Mesendoderm (in vitro differentiated cells): ENCODE data around the gene TCL1A.

ENCODE experiments used
- DNase-seq: peaks from one replicate; pipeline ENCODE4 v3.0.0; 2013
- H2AK5ac ChIP-seq: 2 replicates; pipeline ENCODE4 v1.6.1; 2013; ENCODE audit warnings: low read length, inconsistent platforms
- H2BK120ac ChIP-seq: 2 replicates; pipeline ENCODE4 v1.6.1; 2013; ENCODE audit warnings: low read depth, mild to moderate bottlenecking, low read length, moderate library complexity, mixed read lengths
- H2BK15ac ChIP-seq: replicated peaks from 2 replicates; pipeline ENCODE4 v1.6.1; 2013; ENCODE audit warnings: low read depth, mild to moderate bottlenecking, moderate library complexity
- H2BK5ac ChIP-seq: 2 replicates; pipeline ENCODE4 v1.6.1; 2013; ENCODE audit warnings: low read length, inconsistent platforms
- H3K18ac ChIP-seq: 2 replicates; pipeline ENCODE4 v1.6.1; 2013; ENCODE audit warnings: mild to moderate bottlenecking, low read length, mixed read lengths
- H3K23ac ChIP-seq: one replicate; pipeline ENCODE4 v1.6.1; 2013; ENCODE audit warnings: low read length
- H3K27ac ChIP-seq: 2 replicates; pipeline ENCODE4 v1.5.1; 2013; ENCODE audit warnings: low read depth, mild to moderate bottlenecking, inconsistent platforms, low read length, moderate library complexity
- H3K27me3 ChIP-seq: 2 replicates; pipeline ENCODE4 v1.6.1; 2013; ENCODE audit warnings: low read length, control low read depth, mild to moderate bottlenecking, inconsistent platforms; ENCODE audit not compliant: insufficient read depth, poor library complexity
- H3K36me3 ChIP-seq: 2 replicates; pipeline ENCODE4 v1.6.1; 2013; ENCODE audit warnings: low read length, inconsistent platforms; ENCODE audit not compliant: control insufficient read depth, insufficient read depth
- H3K4ac ChIP-seq: one replicate; pipeline ENCODE4 v1.6.1; 2013; ENCODE audit warnings: low read depth, mild to moderate bottlenecking, low read length, moderate library complexity
- H3K4me1 ChIP-seq: 2 replicates; pipeline ENCODE4 v1.6.1; 2013; ENCODE audit warnings: low read depth, low read length, inconsistent platforms; ENCODE audit not compliant: control insufficient read depth
- H3K4me2 ChIP-seq: 2 replicates; pipeline ENCODE4 v1.6.1; 2013; ENCODE audit warnings: low read length
- H3K4me3 ChIP-seq: 2 replicates; pipeline ENCODE4 v1.5.1; 2013; ENCODE audit warnings: mild to moderate bottlenecking, low read length
- H3K56ac ChIP-seq: one replicate; pipeline ENCODE4 v1.6.1; 2013; ENCODE audit warnings: low read length
- H3K79me1 ChIP-seq: 2 replicates; pipeline ENCODE4 v1.6.1; 2013; ENCODE audit warnings: low read length, inconsistent platforms
- H3K79me2 ChIP-seq: 2 replicates; pipeline ENCODE4 v1.6.1; 2013; ENCODE audit warnings: mild to moderate bottlenecking, low read length; ENCODE audit not compliant: control insufficient read depth, insufficient read depth
- H3K9ac ChIP-seq: 2 replicates; pipeline ENCODE4 v1.6.1; 2013; ENCODE audit warnings: low read length, inconsistent platforms
- H4K5ac ChIP-seq: one replicate; pipeline ENCODE4 v1.6.1; 2013; ENCODE audit warnings: low read length
- H4K8ac ChIP-seq: one replicate; pipeline ENCODE4 v1.6.1; 2013; ENCODE audit warnings: low read depth, mild to moderate bottlenecking, control low read depth, low read length, moderate library complexity
- WGBS: extraction: QIAGEN DNeasy Blood & Tissue Kit; methylation state at CpG from one replicate; pipeline ENCODE4 v1.1.7; 2013; ENCODE audit warnings: low lambda C conversion rate, missing lambda C conversion rate; ENCODE audit not compliant: insufficient coverage; ENCODE audit errors: extremely low coverage; 5-methylcytosine and 5-hydroxymethylcytosine counted together

TCL1A gene

GRCh38 chr14:95696741-95697140, 17.2 kb downstream of the TCL1A start:
- no CpG with 5 or more reads among the region's 15 CpGs for WGBS
- H3K23ac ChIP-seq, result no peak overlapping the region

GRCh38 chr14:95695913-95696312, 18.0 kb downstream of the TCL1A start:
- H2AK5ac ChIP-seq, result no peak overlapping the region
- H3K18ac ChIP-seq, result no peak overlapping the region
- no peaks in the 10 kb centered on the region for H3K79me2 ChIP-seq
- no peak overlapping the region for H3K23ac ChIP-seq
- no CpG with 5 or more reads among the region's 5 CpGs for WGBS
- H3K27me3 ChIP-seq, result no peaks in the 10 kb centered on the region
- H3K27ac ChIP-seq, result no peak overlapping the region
- H3K4me1 ChIP-seq, result no peaks in the 10 kb centered on the region
- no peak overlapping the region for H3K9ac ChIP-seq
- H3K79me1 ChIP-seq, result no peaks in the 10 kb centered on the region
- no peak overlapping the region for H4K8ac ChIP-seq
- H3K4me3 ChIP-seq, result no peak overlapping the region
- H2BK15ac ChIP-seq, result no peak overlapping the region
- H3K4ac ChIP-seq, result no peak overlapping the region
- no peak overlapping the region for H2BK120ac ChIP-seq
- H4K5ac ChIP-seq, result no peak overlapping the region
- no peak overlapping the region for H2BK5ac ChIP-seq
- H3K56ac ChIP-seq, result no peak overlapping the region
- H3K36me3 ChIP-seq, result no peaks in the 10 kb centered on the region
- no peak overlapping the region for H3K4me2 ChIP-seq
- no peak for DNase-seq

More at GRCh38 chr14:95696741-95697140, 17.2 kb downstream of the TCL1A start:
- Histone ChIP-seq H4K8ac (no peak overlapping the region), H3K4ac (no peak overlapping the region), H2BK120ac (no peak overlapping the region), H2BK5ac (no peak overlapping the region), H3K79me1 (no peaks in the 10 kb centered on the region), H3K9ac (no peak overlapping the region), H2AK5ac (no peak overlapping the region), H3K56ac (no peak overlapping the region), H3K4me3 (no peak overlapping the region), H3K27me3 (no peaks in the 10 kb centered on the region), H3K36me3 (no peaks in the 10 kb centered on the region), H4K5ac (no peak overlapping the region), H3K4me2 (no peak overlapping the region), H3K18ac (no peak overlapping the region), H3K79me2 (no peaks in the 10 kb centered on the region), H3K4me1 (no peaks in the 10 kb centered on the region), H3K27ac (no peak overlapping the region), H2BK15ac (no peak overlapping the region)
- no peak for DNase-seq

GRCh38 chr14:95695051-95695450, 18.9 kb downstream of the TCL1A start:
- Histone ChIP-seq H3K23ac (no peak overlapping the region), H3K36me3 (no peaks in the 10 kb centered on the region), H3K18ac (no peak overlapping the region), H3K9ac (no peak overlapping the region), H3K4me1 (no peaks in the 10 kb centered on the region), H3K79me1 (no peaks in the 10 kb centered on the region), H2BK5ac (no peak overlapping the region), H4K5ac (no peak overlapping the region), H4K8ac (no peak overlapping the region), H3K27me3 (no peaks in the 10 kb centered on the region), H2BK15ac (no peak overlapping the region), H3K79me2 (no peaks in the 10 kb centered on the region), H3K56ac (no peak overlapping the region), H3K27ac (no peak overlapping the region), H2AK5ac (no peak overlapping the region), H2BK120ac (no peak overlapping the region), H3K4me2 (no peak overlapping the region), H3K4ac (no peak overlapping the region), H3K4me3 (no peak overlapping the region)
- WGBS, result no CpG with 5 or more reads among the region's 5 CpGs
- no peak for DNase-seq

GRCh38 chr14:95692109-95692508, 21.8 kb downstream of the TCL1A start:
- Histone ChIP-seq H3K56ac (no peak overlapping the region), H4K8ac (no peak overlapping the region), H3K9ac (no peak overlapping the region), H2AK5ac (no peak overlapping the region), H3K27me3 (no peaks in the 10 kb centered on the region), H3K4ac (no peak overlapping the region), H3K4me2 (no peak overlapping the region), H3K4me3 (no peak overlapping the region), H2BK5ac (no peak overlapping the region), H2BK120ac (no peak overlapping the region), H3K4me1 (peaks cover 2% of the 10 kb centered on the region), H2BK15ac (no peak overlapping the region), H3K36me3 (no peaks in the 10 kb centered on the region), H3K79me2 (no peaks in the 10 kb centered on the region), H3K18ac (no peak overlapping the region), H3K79me1 (no peaks in the 10 kb centered on the region), H3K27ac (no peak overlapping the region), H4K5ac (no peak overlapping the region), H3K23ac (no peak overlapping the region)
- DNase-seq, result no peak
- no CpG with 5 or more reads among the region's 4 CpGs for WGBS

- Histone ChIP-seq H3K36me3 (no peaks in the 10 kb centered on the region), H3K4me3 (no peak overlapping the region), H4K5ac (no peak overlapping the region), H3K4me1 (peaks cover 6% of the 10 kb centered on the region), H3K27me3 (no peaks in the 10 kb centered on the region), H2BK15ac (no peak overlapping the region), H2AK5ac (no peak overlapping the region), H3K27ac (no peak overlapping the region), H3K4me2 (no peak overlapping the region), H2BK5ac (no peak overlapping the region), H4K8ac (no peak overlapping the region), H2BK120ac (no peak overlapping the region), H3K56ac (no peak overlapping the region), H3K4ac (no peak overlapping the region), H3K79me2 (no peaks in the 10 kb centered on the region), H3K9ac (no peak overlapping the region), H3K79me1 (no peaks in the 10 kb centered on the region), H3K18ac (no peak overlapping the region), H3K23ac (no peak overlapping the region)
- DNase-seq, result no peak
- WGBS, result no CpG with 5 or more reads among the region's 10 CpGs
These were observed 22.3 kb downstream of the TCL1A start for GRCh38 chr14:95691591-95691990.

- Histone ChIP-seq H3K4me2 (no peak overlapping the region), H2BK120ac (no peak overlapping the region), H3K56ac (no peak overlapping the region), H4K8ac (no peak overlapping the region), H4K5ac (no peak overlapping the region), H3K36me3 (no peaks in the 10 kb centered on the region), H3K27ac (no peak overlapping the region), H3K23ac (no peak overlapping the region), H2BK15ac (no peak overlapping the region), H2BK5ac (no peak overlapping the region), H2AK5ac (no peak overlapping the region), H3K79me2 (no peaks in the 10 kb centered on the region), H3K9ac (no peak overlapping the region), H3K27me3 (no peaks in the 10 kb centered on the region), H3K4ac (no peak overlapping the region), H3K79me1 (no peaks in the 10 kb centered on the region), H3K18ac (no peak overlapping the region), H3K4me1 (peaks cover 7% of the 10 kb centered on the region), H3K4me3 (no peak overlapping the region)
- no CpG with 5 or more reads among the region's 10 CpGs for WGBS
- no peak for DNase-seq
These were observed 23.1 kb downstream of the TCL1A start for GRCh38 chr14:95690815-95691214.
